Panc1 (cell line): Measurements from ENCODE around the gene DCAKD. TPM values are rescaled to one million over a fixed set of nuclear protein-coding genes. Genes with fewer than 3 reads are reported as not detected.

Experiments used
- ATAC-seq: fragments of 200-7000 bp; cut with Tn5 transposase; 2 replicates; pipeline ENCODE4 v1.9.1; 2020; ENCODE audit warnings: mild to moderate bottlenecking, moderate library complexity
- BruUV-seq: library from RNA; stranded (reverse); fragments of 400-500 nt; replicated peaks from 2 replicates; lab custom pipeline; 2021; lab: Mats Ljungman, UMichigan
- CTCF ChIA-PET: fragments of 300-600 bp; sonication (Branson Sonifier 250); formaldehyde crosslinking; loops from one replicate; lab custom pipeline; 2022; ENCODE audit warnings: antibody characterized with exemption; lab: Charles Lee
- POLR2A ChIA-PET: fragments of 300-600 bp; sonication (Branson Sonifier 250); formaldehyde crosslinking; loops from one replicate; lab custom pipeline; 2022; ENCODE audit warnings: antibody characterized with exemption; lab: Charles Lee
- DNase-seq: peaks from one replicate; pipeline ENCODE4 v3.0.0-alpha.2; 2010; ENCODE audit warnings: low read depth, low spot score
- H3K27ac ChIP-seq: 2 replicates; pipeline ENCODE4 v1.5.1; 2011; ENCODE audit warnings: mild to moderate bottlenecking, low read length, inconsistent platforms
- H3K27me3 ChIP-seq: fragments of 200-500 bp; sonication (Bioruptor generic); 2 replicates; pipeline ENCODE4 v1.6.0; 2014; ENCODE audit warnings: low read length, inconsistent platforms; ENCODE audit not compliant: control insufficient read depth, insufficient read depth
- H3K36me3 ChIP-seq: fragments of 200-500 bp; sonication (Bioruptor generic); 2 replicates; pipeline ENCODE4 v1.5.1; 2014; ENCODE audit warnings: inconsistent platforms, mild to moderate bottlenecking, low read length, moderate library complexity; ENCODE audit not compliant: control insufficient read depth, insufficient read depth
- H3K4me1 ChIP-seq: 2 replicates; pipeline ENCODE4 v1.5.1; 2011; ENCODE audit warnings: inconsistent platforms, mild to moderate bottlenecking, low read length, moderate library complexity; ENCODE audit not compliant: control insufficient read depth, insufficient read depth
- H3K4me3 ChIP-seq, 2 experiments: 2 replicates each; pipeline ENCODE4 v1.5.1; 2011 to 2012; ENCODE audit warnings: low read depth in 2 of 2, low read length in 2 of 2, mild to moderate bottlenecking in 2 of 2, inconsistent platforms in 1 of 2, moderate library complexity in 1 of 2
- H3K9me3 ChIP-seq: fragments of 200-500 bp; sonication (Bioruptor generic); 2 replicates; pipeline ENCODE4 v1.5.1; 2014; ENCODE audit warnings: low read depth, mild to moderate bottlenecking, inconsistent platforms, low read length, moderate library complexity; ENCODE audit not compliant: control insufficient read depth, insufficient read depth
- CTCF ChIP-seq: fragments of 450-650 bp; IDR thresholded peaks from 2 replicates; pipeline ENCODE4 v1.5.1; 2017; ENCODE audit warnings: mild to moderate bottlenecking
- POLR2AphosphoS5 ChIP-seq: IDR thresholded peaks from 2 replicates; pipeline ENCODE4 v1.6.1; 2012; ENCODE audit warnings: mild to moderate bottlenecking, low read depth, low read length, moderate library complexity
- REST ChIP-seq, 2 experiments: IDR thresholded peaks; 2 replicates each; pipeline ENCODE4 v1.6.1; 2011 to 2012; ENCODE audit warnings: low read depth in 2 of 2, control low read depth in 1 of 2, low read length in 1 of 2, mild to moderate bottlenecking in 1 of 2, moderate library complexity in 1 of 2; ENCODE audit not compliant: insufficient read depth in 1 of 2
- SIN3A ChIP-seq: IDR thresholded peaks from 2 replicates; pipeline ENCODE4 v1.6.1; 2012; ENCODE audit warnings: low read depth, mild to moderate bottlenecking, low read length, moderate library complexity, borderline replicate concordance; ENCODE audit not compliant: insufficient read depth
- TCF7L2 ChIP-seq: IDR thresholded peaks from 2 replicates; pipeline ENCODE4 v1.6.1; 2011; ENCODE audit warnings: mild to moderate bottlenecking, low read depth, low read length, inconsistent platforms
- in situ Hi-C: cut with HindIII; loops from 2 replicates; pipeline ENCODE4 v1.10.0; 2016; ENCODE audit warnings: low sequenced_read_pairs, low pct_unique_long_range_greater_than_20kb
- intact Hi-C: fragments of 100-400 bp; cut with micrococcal nuclease; formaldehyde crosslinking; loops from one replicate; pipeline ENCODE4 v1.10.0; 2022; ENCODE audit not compliant: unreplicated experiment
- total RNA-seq: library from RNA; stranded (reverse); gene quantifications from one replicate; pipeline ENCODE4 v1.2.1, GENCODE V29; 2021; ENCODE audit not compliant: unreplicated experiment

The DCAKD gene
- total RNA-seq, 1 experiment from 2014 or later, result 24.3 TPM

- Histone ChIP-seq H3K9me3 (no peaks in the 10 kb centered on the region), H3K27ac (no peak overlapping the region), H3K4me3 (no peak overlapping the region), H3K27me3 (no peaks in the 10 kb centered on the region), H3K36me3 (no peaks in the 10 kb centered on the region), H3K4me1 (no peaks in the 10 kb centered on the region)
- ChIA-PET POLR2A (no interaction called here), CTCF (no interaction called here)
- TF ChIP-seq REST (IDR thresholded peaks at IDR 0.05; ENCODE audit: insufficient read depth in 1 of 2, low read depth in 2 of 2, low read length in 1 of 2) (no peak), POLR2AphosphoS5 (no peak), CTCF (no peak), TCF7L2 (no peak), SIN3A (no peak)
- in situ Hi-C loops (no loop called here), intact Hi-C loops (no loop called here)
- BruUV-seq, result no TSS peak
- no peak for DNase-seq
- no peak for ATAC-seq
Measured at GRCh38 chr17:44992242-44992939, 59.0 kb downstream of the DCAKD start.

GRCh38 chr17:44990994-44991393, 60.4 kb downstream of the DCAKD start:
- no TSS peak for BruUV-seq
- intact Hi-C loops (no loop called here), in situ Hi-C loops (no loop called here)
- H3K9me3 ChIP-seq, result no peaks in the 10 kb centered on the region
- ATAC-seq (no peak), DNase-seq (no peak)
- H3K27me3 ChIP-seq, result no peaks in the 10 kb centered on the region
- ChIA-PET POLR2A (no interaction called here), CTCF (no interaction called here)
- no peak overlapping the region for H3K27ac ChIP-seq
- TF ChIP-seq POLR2AphosphoS5, result no peak
- no peak for TF ChIP-seq SIN3A
- TF ChIP-seq TCF7L2, result no peak
- TF ChIP-seq CTCF, result no peak
- TF ChIP-seq REST (IDR thresholded peaks at IDR 0.05; ENCODE audit: insufficient read depth in 1 of 2, low read depth in 2 of 2, low read length in 1 of 2), result no peak
- no peak overlapping the region for H3K4me3 ChIP-seq
- H3K36me3 ChIP-seq, result no peaks in the 10 kb centered on the region
- H3K4me1 ChIP-seq, result no peaks in the 10 kb centered on the region
